BE2C (cell line): ENCODE results near the gene MADD.

Experiments
- DNase-seq: peaks from one replicate; pipeline ENCODE4 v3.0.0-alpha.2; 2020
- H3K27me3 ChIP-seq: fragments of 250-450 bp; sonication (Bioruptor Pico); 2 replicates; pipeline ENCODE4 v1.5.1; 2020; ENCODE audit warnings: mild to moderate bottlenecking
- H3K36me3 ChIP-seq: fragments of 250-450 bp; sonication (Bioruptor Pico); 2 replicates; pipeline ENCODE4 v1.5.1; 2020; ENCODE audit warnings: mild to moderate bottlenecking
- H3K4me1 ChIP-seq: fragments of 250-450 bp; sonication (Bioruptor Pico); 2 replicates; pipeline ENCODE4 v1.5.1; 2020
- H3K4me3 ChIP-seq: 2 replicates; pipeline ENCODE4 v1.5.1; 2011; ENCODE audit warnings: low read depth, low read length
- H3K9me3 ChIP-seq: fragments of 250-450 bp; sonication (Bioruptor Pico); 2 replicates; pipeline ENCODE4 v1.5.1; 2020
- CTCF ChIP-seq: IDR thresholded peaks from 2 replicates; pipeline ENCODE4 v1.5.1; 2012; ENCODE audit warnings: mild to moderate bottlenecking, low read depth, low read length

MADD gene

GRCh38 chr11:47248304-47248663 is 21.6 kb upstream of the MADD start:
- Histone ChIP-seq H3K4me1 (no peaks in the 10 kb centered on the region; the same call in 1 of the 2 replicates), H3K36me3 (no peaks in the 10 kb centered on the region; the same call in 1 of the 2 replicates), H3K4me3 (peak overlapping the region; percentile 85), H3K27me3 (no peaks in the 10 kb centered on the region), H3K9me3 (no peaks in the 10 kb centered on the region)
- no peak for TF ChIP-seq CTCF
- DNase-seq = no peak

GRCh38 chr11:47248664-47249377 is 21.1 kb upstream of the MADD start, which contains the start of gene ACP2:
Gene ACP2, minus strand, starts transcription at chr11:47248814. Its CDS starts 25 bp downstream, at chr11:47248789.
- no peaks in the 10 kb centered on the region; the same call in 1 of the 2 replicates for H3K36me3 ChIP-seq
- H3K27me3 ChIP-seq = no peaks in the 10 kb centered on the region
- DNase-seq = peak; percentile 82
- no peaks in the 10 kb centered on the region for H3K9me3 ChIP-seq
- no peaks in the 10 kb centered on the region; the same call in 1 of the 2 replicates for H3K4me1 ChIP-seq
- peak; percentile 26 for TF ChIP-seq CTCF
- H3K4me3 ChIP-seq = peak within 1 kb of the TSS; percentile 85

- peak overlapping the region; percentile 85 for H3K4me3 ChIP-seq
- H3K4me1 ChIP-seq = no peaks in the 10 kb centered on the region; the same call in 1 of the 2 replicates
- no peaks in the 10 kb centered on the region; the same call in 1 of the 2 replicates for H3K36me3 ChIP-seq
- DNase-seq = no peak
- no peak for TF ChIP-seq CTCF
- no peaks in the 10 kb centered on the region for H3K9me3 ChIP-seq
- no peaks in the 10 kb centered on the region for H3K27me3 ChIP-seq
These were observed 20.6 kb upstream of the MADD start for GRCh38 chr11:47249378-47249715.

- H3K36me3 ChIP-seq = no peaks in the 10 kb centered on the region
- TF ChIP-seq CTCF = no peak
- H3K9me3 ChIP-seq = no peaks in the 10 kb centered on the region
- no peak overlapping the region for H3K4me3 ChIP-seq
- no peaks in the 10 kb centered on the region for H3K27me3 ChIP-seq
- peaks cover 3% of the 10 kb centered on the region; the same call in 1 of the 2 replicates for H3K4me1 ChIP-seq
- no peak for DNase-seq
These were observed 18.2 kb upstream of the MADD start for GRCh38 chr11:47251751-47252150.

- no peaks in the 10 kb centered on the region for H3K27me3 ChIP-seq
- no peaks in the 10 kb centered on the region for H3K36me3 ChIP-seq
- H3K4me1 ChIP-seq = peaks cover 3% of the 10 kb centered on the region; the same call in 1 of the 2 replicates
- H3K9me3 ChIP-seq = no peaks in the 10 kb centered on the region
- no peak overlapping the region for H3K4me3 ChIP-seq
- DNase-seq = no peak
- no peak for TF ChIP-seq CTCF
These were observed 16.3 kb upstream of the MADD start for GRCh38 chr11:47253660-47254059.

- no peak for DNase-seq
- Histone ChIP-seq H3K4me3 (no peak overlapping the region), H3K9me3 (no peaks in the 10 kb centered on the region), H3K36me3 (no peaks in the 10 kb centered on the region), H3K27me3 (no peaks in the 10 kb centered on the region), H3K4me1 (peaks cover 3% of the 10 kb centered on the region)
- no peak for TF ChIP-seq CTCF
These were observed 15.5 kb upstream of the MADD start for GRCh38 chr11:47254386-47254785.
